ENCODE measurements around the gene PRDM15. TPM values are rescaled to one million over a fixed set of nuclear protein-coding genes. Genes with fewer than 3 reads are reported as not detected.
A peak's percentile ranks its signal among the peaks of the same experiment; 100 is the strongest.
"Not testable (repeated sequence)": the region's sequence is repeated elsewhere in the genome, so short reads cannot be mapped to it uniquely, and the experiment has no call there.

The PRDM15 gene
- total RNA-seq, 1 experiment from 2014 or later = 10.4 TPM

DNA sequence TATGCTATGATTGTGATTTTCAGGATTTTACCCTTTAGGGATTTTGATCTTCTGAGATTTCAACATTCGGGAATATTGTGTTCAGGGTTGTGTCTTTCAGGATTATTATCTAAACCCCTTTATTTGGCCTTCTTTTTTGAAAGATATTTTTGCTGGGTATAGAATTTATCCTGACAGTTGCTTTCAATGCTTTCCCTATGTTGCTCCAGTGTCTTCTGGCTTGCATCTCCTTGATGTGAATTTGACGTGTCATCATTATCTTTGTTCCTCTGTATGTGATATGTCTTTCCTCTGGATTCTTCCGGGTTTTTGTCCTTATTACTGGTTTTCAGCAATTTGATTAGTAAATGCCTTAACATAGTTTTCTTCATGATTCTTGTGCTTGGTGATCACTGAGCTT lies 86.4 kb downstream of the PRDM15 start:
- Mint-ChIP-seq H3K4me1 (ENCODE audit: low read depth, unreplicated experiment) (no peaks in the 10 kb centered on the region), H3K4me3 (ENCODE audit: low read depth, unreplicated experiment) (no peak overlapping the region), H3K9me3 (ENCODE audit: low read depth, unreplicated experiment) (peaks cover 5% of the 10 kb centered on the region), H3K27ac (ENCODE audit: unreplicated experiment) (no peak overlapping the region), H3K36me3 (ENCODE audit: insufficient read depth, unreplicated experiment) (no peaks in the 10 kb centered on the region), H3K27me3 (ENCODE audit: unreplicated experiment) (no peaks in the 10 kb centered on the region)
- no peak for DNase-seq
- TF ChIP-seq, protein P1, sequence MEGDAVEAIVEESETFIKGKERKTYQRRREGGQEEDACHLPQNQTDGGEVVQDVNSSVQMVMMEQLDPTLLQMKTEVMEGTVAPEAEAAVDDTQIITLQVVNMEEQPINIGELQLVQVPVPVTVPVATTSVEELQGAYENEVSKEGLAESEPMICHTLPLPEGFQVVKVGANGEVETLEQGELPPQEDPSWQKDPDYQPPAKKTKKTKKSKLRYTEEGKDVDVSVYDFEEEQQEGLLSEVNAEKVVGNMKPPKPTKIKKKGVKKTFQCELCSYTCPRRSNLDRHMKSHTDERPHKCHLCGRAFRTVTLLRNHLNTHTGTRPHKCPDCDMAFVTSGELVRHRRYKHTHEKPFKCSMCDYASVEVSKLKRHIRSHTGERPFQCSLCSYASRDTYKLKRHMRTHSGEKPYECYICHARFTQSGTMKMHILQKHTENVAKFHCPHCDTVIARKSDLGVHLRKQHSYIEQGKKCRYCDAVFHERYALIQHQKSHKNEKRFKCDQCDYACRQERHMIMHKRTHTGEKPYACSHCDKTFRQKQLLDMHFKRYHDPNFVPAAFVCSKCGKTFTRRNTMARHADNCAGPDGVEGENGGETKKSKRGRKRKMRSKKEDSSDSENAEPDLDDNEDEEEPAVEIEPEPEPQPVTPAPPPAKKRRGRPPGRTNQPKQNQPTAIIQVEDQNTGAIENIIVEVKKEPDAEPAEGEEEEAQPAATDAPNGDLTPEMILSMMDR (IDR thresholded peaks at IDR 0.05; ENCODE audit: unreplicated experiment) = no peak
- no TSS peak for BruUV-seq (replicated peaks)
- CTCF ChIA-PET = no interaction called here
- intact Hi-C loops (cut with micrococcal nuclease; ENCODE audit: unreplicated experiment) = no loop called here

DNA sequence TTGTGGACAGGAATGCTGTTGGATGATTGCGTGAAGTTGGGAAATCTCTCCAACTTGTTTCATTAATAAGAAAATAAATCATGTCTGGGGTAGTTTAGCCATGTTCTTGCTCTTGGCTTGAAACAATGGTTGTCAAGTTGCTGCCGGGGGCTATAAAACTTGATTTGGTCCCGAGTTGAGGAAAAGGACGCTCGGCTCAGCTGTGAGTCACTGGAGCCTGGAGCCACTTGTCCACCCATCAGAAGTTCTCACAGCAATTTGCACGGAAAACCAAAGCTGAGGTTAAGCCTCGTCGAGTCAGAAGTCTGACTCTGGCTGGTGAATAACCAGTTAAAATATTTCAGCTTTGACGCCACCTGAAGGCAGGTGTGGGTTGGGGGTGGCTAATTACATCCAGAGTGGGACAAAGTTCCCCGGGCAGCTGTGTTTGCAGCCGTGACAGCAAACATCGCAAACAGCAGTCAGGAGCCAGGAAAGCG lies 92.6 kb downstream of the PRDM15 start:
- no TSS peak for BruUV-seq (replicated peaks)
- TF ChIP-seq, protein P1 (IDR thresholded peaks at IDR 0.05; ENCODE audit: unreplicated experiment) = no peak
- Mint-ChIP-seq H3K4me1 (ENCODE audit: low read depth, unreplicated experiment) (peaks cover 32% of the 10 kb centered on the region), H3K9me3 (ENCODE audit: low read depth, unreplicated experiment) (peaks cover 2% of the 10 kb centered on the region), H3K27me3 (ENCODE audit: unreplicated experiment) (no peaks in the 10 kb centered on the region), H3K36me3 (ENCODE audit: insufficient read depth, unreplicated experiment) (peaks cover 7% of the 10 kb centered on the region), H3K27ac (ENCODE audit: unreplicated experiment) (no peak overlapping the region), H3K4me3 (ENCODE audit: low read depth, unreplicated experiment) (peak overlapping the region; percentile 24)
- intact Hi-C loops (cut with micrococcal nuclease; ENCODE audit: unreplicated experiment) = no loop called here
- peak; percentile 15 for DNase-seq
- CTCF ChIA-PET = interaction anchor here (0.7 kb wide), 1 partner anchor 18 kb away, joined by 4 read pairs; no protein-coding TSS in a partner anchor

DNA sequence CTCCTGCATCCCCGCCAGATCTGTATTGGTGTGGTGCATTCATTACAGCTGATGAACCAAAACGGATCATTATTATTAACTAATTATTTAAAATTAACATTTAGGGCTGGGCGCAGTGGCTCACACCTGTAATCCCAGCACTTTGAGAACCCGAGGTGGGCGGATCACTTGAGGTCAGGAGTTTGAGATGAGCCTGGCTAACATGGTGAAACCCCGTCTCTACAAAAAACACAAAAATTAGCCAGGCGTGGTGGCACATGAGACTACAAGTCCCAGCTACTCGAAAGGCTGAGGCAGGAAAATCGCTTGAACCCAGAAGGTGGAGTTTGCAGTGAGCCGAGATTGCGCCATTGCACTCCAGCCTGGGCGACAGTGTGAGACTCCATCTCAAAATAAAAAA lies 93.9 kb downstream of the PRDM15 start:
- CTCF ChIA-PET; H3K36me3 Mint-ChIP-seq (ENCODE audit: insufficient read depth, unreplicated experiment); BruUV-seq (replicated peaks); intact Hi-C loops (cut with micrococcal nuclease; ENCODE audit: unreplicated experiment); H3K27me3 Mint-ChIP-seq (ENCODE audit: unreplicated experiment); H3K4me3 Mint-ChIP-seq (ENCODE audit: low read depth, unreplicated experiment); DNase-seq; H3K27ac Mint-ChIP-seq (ENCODE audit: unreplicated experiment); H3K9me3 Mint-ChIP-seq (ENCODE audit: low read depth, unreplicated experiment): not testable (repeated sequence)
- peaks cover 39% of the 10 kb centered on the region for H3K4me1 Mint-ChIP-seq (ENCODE audit: low read depth, unreplicated experiment)

GRCh38 chr21:41784456-41785102 lies 94.6 kb downstream of the PRDM15 start:
- Mint-ChIP-seq H3K27ac (ENCODE audit: unreplicated experiment) (peak overlapping the region; percentile 62), H3K4me1 (ENCODE audit: low read depth, unreplicated experiment) (peaks cover 46% of the 10 kb centered on the region), H3K9me3 (ENCODE audit: low read depth, unreplicated experiment) (no peaks in the 10 kb centered on the region), H3K4me3 (ENCODE audit: low read depth, unreplicated experiment) (peak overlapping the region; percentile 15), H3K36me3 (ENCODE audit: insufficient read depth, unreplicated experiment) (peaks cover 7% of the 10 kb centered on the region), H3K27me3 (ENCODE audit: unreplicated experiment) (no peaks in the 10 kb centered on the region)
- no peak for DNase-seq
- intact Hi-C loops (cut with micrococcal nuclease; ENCODE audit: unreplicated experiment) = no loop called here
- no TSS peak for BruUV-seq (replicated peaks)
- CTCF ChIA-PET = interaction anchor here (1.2 to 1.5 kb wide), 3 partner anchors 11 to 172 kb away, joined by 3 to 11 read pairs (median 4); no protein-coding TSS in a partner anchor
- TF ChIP-seq, protein P1 (IDR thresholded peaks at IDR 0.05; ENCODE audit: unreplicated experiment) = no peak

All from Calu3 (cell line).